ENCODE data around the gene TMEM178B.

GRCh38 chr7:141415999-141416398, 342.1 kb downstream of the TMEM178B start:
- TF ChIP-seq EHF (CRISPR knock-in tag; IDR thresholded peaks at IDR 0.05) (no peak), MAFK (IDR thresholded peaks at IDR 0.05; ENCODE audit: partially characterized antibody) (no peak), POLR2A (IDR thresholded peaks at IDR 0.05; ENCODE audit: low read length) (no peak), CTCF (IDR thresholded peaks at IDR 0.05) (no peak), JUNB (IDR thresholded peaks at IDR 0.05) (no peak), POLR2AphosphoS2 (conservative IDR thresholded peaks at IDR 0.05; ENCODE audit: low read length) (no peak), PBX3 (IDR thresholded peaks at IDR 0.05) (no peak), HOXB13 (CRISPR knock-in tag; IDR thresholded peaks at IDR 0.05; ENCODE audit: low read depth) (no peak), SMC3 (IDR thresholded peaks at IDR 0.05) (no peak), KDM5A (IDR thresholded peaks at IDR 0.05) (no peak)

Data from A549 (cell line).